Heart right ventricle (tissue), 16 donors: ENCODE results near the gene TMEM170A. TPM values are rescaled to one million over a fixed set of nuclear protein-coding genes. Genes with fewer than 3 reads are reported as not detected.
"Not testable (repeated sequence)": the region's sequence is repeated elsewhere in the genome, so short reads cannot be mapped to it uniquely, and the experiment has no call there.

Source experiments
- ATAC-seq, 8 donors: fragments of 200-7000 bp; cut with Tn5 transposase; one replicate each; pipeline ENCODE4 v1.9.1; 2020; ENCODE audit warnings: mild to moderate bottlenecking in 8 of 8, moderate library complexity in 8 of 8, moderate number of reproducible peaks in 1 of 8
- DNase-seq, 2 donors: peaks; one replicate each; pipeline ENCODE4 v3.0.0-alpha.2; 2020
- H3K27ac ChIP-seq, 10 donors: fragments of 200-600 bp; sonication (generic) in 2 of 10; one replicate each; pipeline versions ENCODE4 v1.5.0 to v1.8.0; 2020 to 2022; ENCODE audit warnings: mild to moderate bottlenecking in 3 of 10
- H3K27me3 ChIP-seq, 7 donors: fragments of 200-600 bp; one replicate each; pipeline ENCODE4 v1.8.0; 2021 to 2022; ENCODE audit warnings: mild to moderate bottlenecking in 2 of 7
- H3K36me3 ChIP-seq, 9 donors: fragments of 200-600 bp; sonication (generic) in 1 of 9; one replicate each; pipeline versions ENCODE4 v1.5.0 to v1.8.0; 2020 to 2022; ENCODE audit warnings: mild to moderate bottlenecking in 2 of 9
- H3K4me1 ChIP-seq, 9 donors: fragments of 200-600 bp; sonication (generic) in 1 of 9; one replicate each; pipeline versions ENCODE4 v1.5.0 to v1.8.0; 2020 to 2022; ENCODE audit warnings: mild to moderate bottlenecking in 4 of 9
- H3K4me3 ChIP-seq, 10 donors: fragments of 200-600 bp; sonication (generic) in 2 of 10; one replicate each; pipeline versions ENCODE4 v1.5.0 to v1.8.0; 2020 to 2022; ENCODE audit warnings: mild to moderate bottlenecking in 7 of 10, moderate library complexity in 2 of 10
- H3K9me3 ChIP-seq, 11 donors: fragments of 200-600 bp in 10 of 11; sonication (generic) in 2 of 11; one replicate each; pipeline versions ENCODE4 v1.5.0 to v1.8.0; 2013 to 2022; ENCODE audit warnings: mild to moderate bottlenecking in 2 of 11, control low read depth in 1 of 11, moderate library complexity in 1 of 11
- CTCF ChIP-seq, 9 donors: fragments of 200-600 bp; sonication (generic) in 2 of 9; IDR thresholded peaks; one replicate each; pipeline versions ENCODE4 v1.5.0 to v1.8.0; 2021 to 2022; ENCODE audit warnings: antibody characterized with exemption in 9 of 9, mild to moderate bottlenecking in 5 of 9, moderate library complexity in 1 of 9
- WGBS, 2 donors: extraction: QIAGEN DNeasy Blood & Tissue Kit; methylation state at CpG; one replicate each; pipeline ENCODE4 v1.1.7; 2013; ENCODE audit warnings: inconsistent platforms in 1 of 2; 5-methylcytosine and 5-hydroxymethylcytosine counted together
- intact Hi-C, 10 donors: fragments of 100-400 bp; cut with DNase I; formaldehyde crosslinking; loops; one replicate each; pipeline versions ENCODE4 v1.11.1 to v1.14.2; 2022
- polyA plus RNA-seq, 2 donors: library from polyadenylated mRNA; stranded (reverse); fragments of 200-250 nt; gene quantifications; one replicate each; pipeline ENCODE4 v1.2.3, GENCODE V29; 2013
- total RNA-seq, 10 donors: library from RNA; stranded (reverse); fragmentation: NEBNext Ultra II Directional in 3 of 10; extraction: Animal tissue kit (Norgen Biotek cat#: 25700) in 3 of 10; gene quantifications; one replicate each; pipeline versions ENCODE4 v1.2.1 to v1.2.4, GENCODE V29; 2021 to 2023
- donor health status: Arrhythmogenic right ventricular cardiomyopathy.
- donor health status: ischemic (EF 13 %, LVEDD 7.1; RV severe dilation, severe dysfunction).
- donor health status: healthy with polysubstance abuse.
- donor health status: DM: no; HTN: yes; CAD: no.
- donor health status: DM: no; HTN: no; CAD: no.
- donor health status: ischemic (EF 25% LVEDD 6.9; RV normal size, moderate dysfunction).
- donor health status: ischemic (EF 25% LVEDD 5.7; RV mildly dilated, moderate dysfunction).
- donor health status: healthy.
- donor health status: DM: yes; HTN: yes; CAD: no.
- donor health status: Ischemic cardiomyopathy.
- donor health status: ischemic (EF 35%, LVEDD 5.7; RV mildly dilated, moderate dysfunction).
- donor health status: nonischemic (EF 11% LVEDD 7.7; RV severe dilation, severe dysfunction).
- donor health status: DM: yes; HTN: yes; CAD: no.
- donor health status: PGD.
- donor health status: ischemic (EF 29% LVEDD 5.4; RV normal size, mild dysfunction).
- donor health status: nonischemic (EF 23%, LVEDD 6.1; RV moderate dilation, normal function).

Gene TMEM170A
- total and polyA plus RNA-seq, 12 donors = 3.8 to 12.5 (median 8.8) TPM

GRCh38 chr16:75429621-75430403 lies 34.7 kb downstream of the TMEM170A start:
- H3K4me3 ChIP-seq = no peak overlapping the region
- no peak overlapping the region for H3K27ac ChIP-seq
- no peak for TF ChIP-seq CTCF (IDR thresholded peaks at IDR 0.05)
- WGBS, 2 donors = 93 to 96% methylated on average over 11 of the region's 11 CpGs
- peaks cover 0 to 37% (median 26%) of the 10 kb centered on the region in 9 donors for H3K4me1 ChIP-seq
- no peaks in the 10 kb centered on the region for H3K9me3 ChIP-seq
- H3K27me3 ChIP-seq = no peaks in the 10 kb centered on the region
- ATAC-seq = no peak
- DNase-seq = no peak
- H3K36me3 ChIP-seq = peaks cover 0 to 9% (median 0%) of the 10 kb centered on the region in 9 donors
- intact Hi-C loops = no loop called here

GRCh38 chr16:75426524-75426923 lies 38.0 kb downstream of the TMEM170A start:
- ATAC-seq, H3K36me3 ChIP-seq, H3K4me3 ChIP-seq, intact Hi-C loops, DNase-seq, H3K27me3 ChIP-seq, H3K27ac ChIP-seq, H3K9me3 ChIP-seq: not testable (repeated sequence)
- peaks cover 0 to 28% (median 18%) of the 10 kb centered on the region in 9 donors for H3K4me1 ChIP-seq
- WGBS, 2 donors = 84 to 88% methylated on average over 2 of the region's 2 CpGs

GRCh38 chr16:75424105-75424762 lies 40.3 kb downstream of the TMEM170A start:
- peak overlapping the region in 5 of 10 donors; percentile 18 to 50 (median 21) for H3K27ac ChIP-seq
- intact Hi-C loops, DNase-seq, H3K9me3 ChIP-seq, H3K36me3 ChIP-seq, H3K27me3 ChIP-seq, H3K4me3 ChIP-seq: not testable (repeated sequence)
- peaks cover 2 to 43% (median 30%) of the 10 kb centered on the region in 9 donors for H3K4me1 ChIP-seq
- whole genome bisulfite sequencing, 2 donors = 75 to 83% methylated on average over 18 of the region's 18 CpGs
- peak in 1 of 8 donors; percentile 18 for ATAC-seq

- no peak for DNase-seq
- intact Hi-C loops = no loop called here
- H3K4me3 ChIP-seq = no peak overlapping the region
- H3K27me3 ChIP-seq = no peaks in the 10 kb centered on the region
- TF ChIP-seq CTCF (IDR thresholded peaks at IDR 0.05) = no peak
- ATAC-seq = peak in 2 of 8 donors; percentile 19 to 23
- peak overlapping the region in 5 of 10 donors; percentile 18 to 50 (median 21) for H3K27ac ChIP-seq
- WGBS, 2 donors = 79 to 80% methylated on average over 4 of the region's 4 CpGs
- H3K9me3 ChIP-seq = no peaks in the 10 kb centered on the region
- peaks cover 0 to 9% (median 0%) of the 10 kb centered on the region in 9 donors for H3K36me3 ChIP-seq
- H3K4me1 ChIP-seq = peaks cover 2 to 43% (median 30%) of the 10 kb centered on the region in 9 donors
Observed at GRCh38 chr16:75423723-75424104, 40.8 kb downstream of the TMEM170A start.

GRCh38 chr16:75421820-75422126 lies 42.7 kb downstream of the TMEM170A start:
- peaks cover 2 to 43% (median 30%) of the 10 kb centered on the region in 9 donors for H3K4me1 ChIP-seq
- H3K9me3 ChIP-seq = no peaks in the 10 kb centered on the region
- no peak overlapping the region for H3K4me3 ChIP-seq
- H3K27ac ChIP-seq = peak overlapping the region in 5 of 10 donors; percentile 49 to 71 (median 64)
- intact Hi-C loops = no loop called here
- TF ChIP-seq CTCF (IDR thresholded peaks at IDR 0.05) = no peak
- no peaks in the 10 kb centered on the region for H3K36me3 ChIP-seq
- DNase-seq = no peak
- no peak for ATAC-seq
- no peaks in the 10 kb centered on the region for H3K27me3 ChIP-seq
- WGBS, 2 donors = 83 to 88% methylated on average over 1 of the region's 1 CpG
